K562 (cell line): ENCODE measurements around the gene CHAC1. TPM values are rescaled to one million over a fixed set of nuclear protein-coding genes. Genes with fewer than 3 reads are reported as not detected.

Experiments used
- CAMTA2 ChIP-seq: fragments of 250-450 bp; sonication (Bioruptor Pico); conservative IDR thresholded peaks from 2 replicates; pipeline ENCODE4 v1.5.1; 2022
- CTCF ChIP-seq, 3 experiments: IDR thresholded peaks in 2 of 3; conservative IDR thresholded peaks in 1 of 3; 2 replicates each; pipeline ENCODE4 v1.5.1; 2011 to 2012; ENCODE audit warnings: low read length in 3 of 3, mild to moderate bottlenecking in 3 of 3, control low read depth in 2 of 3, improper control_type of control experiment in 1 of 3, inconsistent platforms in 1 of 3, low read depth in 1 of 3, mixed read lengths in 1 of 3, moderate library complexity in 1 of 3; ENCODE audit not compliant: insufficient read depth in 2 of 3
- DEAF1 ChIP-seq: fragments of 450-650 bp; formaldehyde crosslinking; IDR thresholded peaks from 2 replicates; pipeline ENCODE4 v1.4.0; 2020; ENCODE audit warnings: mild to moderate bottlenecking, moderate library complexity
- KLF1 ChIP-seq: fragments of 450-650 bp; IDR thresholded peaks from 2 replicates; pipeline ENCODE4 v1.6.1; 2016; ENCODE audit warnings: missing genetic modification characterization, missing compliant biosample characterization
- REST ChIP-seq, 2 experiments: fragments of 450-650 bp; formaldehyde crosslinking in 1 of 2; IDR thresholded peaks; 2 replicates each; pipeline versions ENCODE4 v1.4.0 to v1.6.1; 2014 to 2020; ENCODE audit warnings: mild to moderate bottlenecking in 2 of 2, borderline replicate concordance in 1 of 2, low read depth in 1 of 2
- ZNF445 ChIP-seq: fragments of 250-450 bp; sonication (Bioruptor Pico); IDR thresholded peaks from 2 replicates; pipeline ENCODE4 v1.4.0; 2020; ENCODE audit warnings: low read depth, mild to moderate bottlenecking, moderate library complexity
- polyA plus RNA-seq, 8 experiments: library from polyadenylated mRNA; depleted of rRNA in 4 of 8; stranded (reverse) in 5 of 8; unstranded in 3 of 8; fragments of >200 nt; fragmentation: Nextera tagmentation in 2 of 8; fragmentation: Illumina TruSeq in 1 of 8; extraction: Ambion mirVana in 2 of 8; extraction: Trizol in 1 of 8; gene quantifications; 2 replicates each; pipeline versions ENCODE4 v1.2.1 to v1.2.3, GENCODE V29; 2011 to 2014; ENCODE audit warnings: inconsistent platforms in 1 of 8, missing spikeins in 1 of 8
- total RNA-seq, 7 experiments: library from RNA; depleted of rRNA in 6 of 7; stranded (reverse); fragments of >200 nt in 6 of 7; fragmentation: Illumina TruSeq in 2 of 7; extraction: Trizol in 2 of 7; gene quantifications; 2 replicates each; pipeline versions ENCODE4 v1.2.1 to v1.2.3, GENCODE V29; 2011 to 2021; ENCODE audit warnings: low replicate concordance in 1 of 7

CHAC1 gene
- total and polyA plus RNA-seq, 9 of the 15 experiments (the other 6 are each of a cell fraction or from before 2014, with no cell fraction given), result 0.47 to 39.0 (median 7.5) TPM

DNA sequence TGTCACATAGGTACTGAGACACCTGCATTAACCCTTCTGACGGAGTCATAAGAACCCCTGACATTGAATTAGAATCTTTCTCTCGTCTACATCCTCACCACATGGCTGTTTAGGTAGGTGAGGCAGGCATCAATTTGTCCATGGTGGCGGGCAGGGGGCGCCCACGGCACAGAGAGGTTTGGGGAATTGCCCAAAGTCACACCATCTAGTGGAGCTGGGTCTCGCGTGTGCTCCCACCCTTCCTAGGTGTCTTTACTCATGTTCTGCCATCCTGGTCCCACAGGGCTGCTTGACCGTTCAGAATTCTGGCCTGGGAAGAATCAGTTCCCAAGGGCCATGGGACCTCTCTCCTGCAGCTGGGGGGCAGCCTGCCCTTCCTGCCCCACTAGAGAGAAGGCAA, 38.8 kb upstream of the CHAC1 start (continued):
- no peak for TF ChIP-seq DEAF1 (CRISPR knock-in tag)
- TF ChIP-seq KLF1, result no peak
- peak; percentile 61 to 91 (median 67) for TF ChIP-seq CTCF (IDR thresholded peaks at IDR 0.05 in 2 of 3, conservative IDR thresholded peaks at IDR 0.05 in 1 of 3; ENCODE audit: insufficient read depth in 2 of 3, low read depth in 1 of 3, low read length in 3 of 3)
- TF ChIP-seq CAMTA2 (CRISPR knock-in tag), result no peak
- TF ChIP-seq REST (IDR thresholded peaks at IDR 0.05; ENCODE audit: borderline replicate concordance), result peak; percentile 61; the same call in 1 of the 2 replicates
- no peak for TF ChIP-seq REST (CRISPR knock-in tag; IDR thresholded peaks at IDR 0.05; ENCODE audit: low read depth)
- TF ChIP-seq ZNF445, result no peak
